OCI-LY7 (cell line): Measurements from ENCODE around the gene B3GNT9. TPM values are rescaled to one million over a fixed set of nuclear protein-coding genes. Genes with fewer than 3 reads are reported as not detected.
A peak's percentile ranks its signal among the peaks of the same experiment; 100 is the strongest.

Experiments used
- BruUV-seq: library from RNA; stranded (reverse); fragments of 400-500 nt; replicated peaks from 2 replicates; lab custom pipeline; 2021; lab: Mats Ljungman, UMichigan
- CTCF ChIA-PET: fragments of 300-600 bp; sonication (Branson Sonifier 250); formaldehyde crosslinking; loops from one replicate; lab custom pipeline; 2022; ENCODE audit warnings: antibody characterized with exemption; ENCODE audit not compliant: unreplicated experiment; lab: Charles Lee
- POLR2A ChIA-PET: fragments of 300-600 bp; sonication (Branson Sonifier 250); formaldehyde crosslinking; loops from one replicate; lab custom pipeline; 2022; ENCODE audit warnings: antibody characterized with exemption; lab: Charles Lee
- DNase-seq: peaks from one replicate; pipeline ENCODE4 v3.0.0-alpha.2; 2015; ENCODE audit warnings: low spot score
- H2AFZ ChIP-seq: fragments of 200-600 bp; sonication (generic), shearing (Covaris generic); 2 replicates; pipeline ENCODE4 v1.6.1; 2014; ENCODE audit warnings: mild to moderate bottlenecking, antibody characterized with exemption, low read length, moderate library complexity
- H3K27ac ChIP-seq: fragments of 200-600 bp; sonication (generic); 2 replicates; pipeline ENCODE4 v1.5.1; 2014; ENCODE audit warnings: mixed run types, low read depth, mild to moderate bottlenecking, moderate library complexity, low read length, inconsistent platforms; ENCODE audit not compliant: poor library complexity, severe bottlenecking
- H3K36me3 ChIP-seq: fragments of 200-600 bp; sonication (generic); 2 replicates; pipeline ENCODE4 v1.6.1; 2014; ENCODE audit warnings: mild to moderate bottlenecking, antibody characterized with exemption, low read length, moderate library complexity, mixed read lengths; ENCODE audit not compliant: insufficient read depth
- H3K4me1 ChIP-seq: fragments of 200-600 bp; sonication (generic); 2 replicates; pipeline ENCODE4 v1.5.1; 2014; ENCODE audit warnings: mild to moderate bottlenecking, low read length; ENCODE audit not compliant: insufficient read depth, poor library complexity, severe bottlenecking
- H3K4me2 ChIP-seq: fragments of 200-600 bp; sonication (generic); 2 replicates; pipeline ENCODE4 v1.6.1; 2014; ENCODE audit warnings: mild to moderate bottlenecking, low read length
- H3K4me3 ChIP-seq: fragments of 200-600 bp; sonication (generic); 2 replicates; pipeline ENCODE4 v1.5.1; 2014; ENCODE audit warnings: mild to moderate bottlenecking, low read depth, low read length; ENCODE audit not compliant: poor library complexity, severe bottlenecking
- H3K79me2 ChIP-seq: fragments of 200-600 bp; sonication (generic); 2 replicates; pipeline ENCODE4 v1.6.1; 2016; ENCODE audit warnings: low read depth, mild to moderate bottlenecking, low read length, moderate library complexity, mixed read lengths; ENCODE audit not compliant: insufficient read depth
- H3K9me2 ChIP-seq: fragments of 200-600 bp; sonication (generic); 2 replicates; pipeline ENCODE4 v1.6.1; 2016; ENCODE audit warnings: mild to moderate bottlenecking, low read length, mixed read lengths; ENCODE audit not compliant: insufficient read depth
- H3K9me3 ChIP-seq: fragments of 200-600 bp; sonication (generic); 2 replicates; pipeline ENCODE4 v1.6.1; 2014; ENCODE audit warnings: mild to moderate bottlenecking, mixed run types, low read length, mixed read lengths
- H4K20me1 ChIP-seq: fragments of 200-600 bp; sonication (generic); 2 replicates; pipeline ENCODE4 v1.6.1; 2014; ENCODE audit warnings: mild to moderate bottlenecking, antibody characterized with exemption, low read length, moderate library complexity, mixed read lengths; ENCODE audit not compliant: insufficient read depth
- EZH2phosphoT487 ChIP-seq: fragments of 200-600 bp; sonication (generic); IDR thresholded peaks from 2 replicates; pipeline ENCODE4 v1.6.1; 2018; ENCODE audit warnings: low read depth, borderline replicate concordance, mild to moderate bottlenecking, mixed run types, antibody characterized with exemption, low read length, moderate library complexity, mixed read lengths
- intact Hi-C: fragments of 100-400 bp; cut with micrococcal nuclease; formaldehyde crosslinking; loops from one replicate; pipeline ENCODE4 v1.10.0; 2022; ENCODE audit not compliant: unreplicated experiment
- total RNA-seq, 2 experiments: library from RNA; depleted of rRNA in 1 of 2; stranded (reverse); fragments of >200 nt in 1 of 2; shearing (Covaris generic) in 1 of 2; gene quantifications; 2 replicates each; pipeline ENCODE4 v1.2.3, GENCODE V29; 2014 to 2022
- TF ChIP-seq, protein P1 (sequence below): fragments of 200-600 bp; sonication (generic); conservative IDR thresholded peaks from 2 replicates; pipeline ENCODE4 v1.5.1; 2014; ENCODE audit warnings: mild to moderate bottlenecking, antibody characterized with exemption, low read length, moderate library complexity, mixed read lengths

Gene B3GNT9
- total RNA-seq, 2 experiments from 2014 or later, result 1.1 to 2.7 TPM

DNA sequence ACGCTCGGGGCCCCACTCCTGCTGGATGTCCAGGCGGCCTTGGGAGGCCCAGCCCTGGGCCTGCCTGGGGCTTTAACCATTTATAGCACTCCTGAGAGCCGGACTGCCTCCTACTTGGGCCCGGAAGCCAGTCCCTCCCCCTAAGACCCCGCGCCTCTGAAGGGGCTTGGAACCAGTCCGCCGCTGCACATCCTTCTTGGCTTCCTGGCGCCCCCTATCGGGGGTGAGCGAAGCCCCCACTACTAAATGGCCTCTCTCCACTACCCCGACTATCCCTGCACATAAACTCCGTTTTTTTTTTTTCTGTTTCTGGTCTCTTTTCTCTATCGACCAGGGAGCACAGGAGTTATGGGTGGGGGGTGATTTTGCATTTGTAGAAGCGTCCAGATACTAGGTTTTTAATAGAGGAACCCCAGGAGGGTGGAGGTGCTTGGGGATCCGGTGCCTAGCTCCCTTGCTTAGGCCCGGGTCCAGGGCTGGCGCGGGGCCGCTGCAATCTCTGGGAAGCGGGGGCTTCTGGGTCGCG is 18.9 kb upstream of the B3GNT9 start:
- POLR2A ChIA-PET, result interaction anchor here (0.6 to 0.7 kb wide), 2 partner anchors 24 to 51 kb away, joined by 4 read pairs; no protein-coding TSS in a partner anchor
- Histone ChIP-seq H3K9me3 (no peaks in the 10 kb centered on the region), H3K36me3 (no peaks in the 10 kb centered on the region), H3K4me3 (peak overlapping the region; percentile 38), H3K4me1 (peaks cover 23% of the 10 kb centered on the region), H3K4me2 (peak overlapping the region; percentile 52), H3K79me2 (no peaks in the 10 kb centered on the region), H3K27ac (no peak overlapping the region), H3K9me2 (no peaks in the 10 kb centered on the region), H2AFZ (no peak overlapping the region), H4K20me1 (no peaks in the 10 kb centered on the region)
- BruUV-seq, result no TSS peak
- CTCF ChIA-PET, result no interaction called here
- peak; percentile 58 for DNase-seq
- intact Hi-C loops, result no loop called here
- no peak for TF ChIP-seq EZH2phosphoT487
- TF ChIP-seq, protein P1, sequence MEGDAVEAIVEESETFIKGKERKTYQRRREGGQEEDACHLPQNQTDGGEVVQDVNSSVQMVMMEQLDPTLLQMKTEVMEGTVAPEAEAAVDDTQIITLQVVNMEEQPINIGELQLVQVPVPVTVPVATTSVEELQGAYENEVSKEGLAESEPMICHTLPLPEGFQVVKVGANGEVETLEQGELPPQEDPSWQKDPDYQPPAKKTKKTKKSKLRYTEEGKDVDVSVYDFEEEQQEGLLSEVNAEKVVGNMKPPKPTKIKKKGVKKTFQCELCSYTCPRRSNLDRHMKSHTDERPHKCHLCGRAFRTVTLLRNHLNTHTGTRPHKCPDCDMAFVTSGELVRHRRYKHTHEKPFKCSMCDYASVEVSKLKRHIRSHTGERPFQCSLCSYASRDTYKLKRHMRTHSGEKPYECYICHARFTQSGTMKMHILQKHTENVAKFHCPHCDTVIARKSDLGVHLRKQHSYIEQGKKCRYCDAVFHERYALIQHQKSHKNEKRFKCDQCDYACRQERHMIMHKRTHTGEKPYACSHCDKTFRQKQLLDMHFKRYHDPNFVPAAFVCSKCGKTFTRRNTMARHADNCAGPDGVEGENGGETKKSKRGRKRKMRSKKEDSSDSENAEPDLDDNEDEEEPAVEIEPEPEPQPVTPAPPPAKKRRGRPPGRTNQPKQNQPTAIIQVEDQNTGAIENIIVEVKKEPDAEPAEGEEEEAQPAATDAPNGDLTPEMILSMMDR, result peak; percentile 88

DNA sequence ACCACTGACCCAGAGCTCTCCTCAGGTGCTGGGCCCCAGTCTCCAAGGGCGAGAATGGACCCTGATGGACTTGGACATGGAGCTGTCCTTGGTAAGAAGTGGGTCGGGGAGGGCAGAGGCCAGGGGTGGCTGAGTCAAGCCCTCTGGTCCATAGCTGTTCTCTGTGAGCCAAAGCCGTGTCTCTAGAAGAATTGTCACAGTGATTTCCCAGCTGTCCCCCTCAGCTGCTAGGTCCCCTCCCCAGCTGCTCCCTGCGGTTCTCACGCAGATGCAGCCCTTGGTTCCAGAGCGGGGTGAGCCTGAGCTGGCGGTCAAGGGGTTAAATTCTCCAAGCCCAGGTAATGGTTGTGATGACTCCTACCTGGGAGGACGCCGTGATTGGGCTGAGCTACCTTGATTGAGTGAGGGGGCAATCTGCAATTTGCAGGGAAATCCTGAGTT is 18.2 kb upstream of the B3GNT9 start:
- Histone ChIP-seq H2AFZ (no peak overlapping the region), H3K4me3 (no peak overlapping the region), H3K79me2 (no peaks in the 10 kb centered on the region), H3K9me2 (no peaks in the 10 kb centered on the region), H3K36me3 (no peaks in the 10 kb centered on the region), H3K4me1 (peaks cover 17% of the 10 kb centered on the region), H3K4me2 (no peak overlapping the region), H3K9me3 (no peaks in the 10 kb centered on the region), H4K20me1 (no peaks in the 10 kb centered on the region), H3K27ac (no peak overlapping the region)
- no TSS peak for BruUV-seq
- TF ChIP-seq, protein P1, result no peak
- intact Hi-C loops, result no loop called here
- ChIA-PET POLR2A (interaction anchor here (0.6 kb wide), 1 partner anchor 52 kb away, joined by 4 read pairs; no protein-coding TSS in a partner anchor), CTCF (no interaction called here)
- no peak for DNase-seq

DNA sequence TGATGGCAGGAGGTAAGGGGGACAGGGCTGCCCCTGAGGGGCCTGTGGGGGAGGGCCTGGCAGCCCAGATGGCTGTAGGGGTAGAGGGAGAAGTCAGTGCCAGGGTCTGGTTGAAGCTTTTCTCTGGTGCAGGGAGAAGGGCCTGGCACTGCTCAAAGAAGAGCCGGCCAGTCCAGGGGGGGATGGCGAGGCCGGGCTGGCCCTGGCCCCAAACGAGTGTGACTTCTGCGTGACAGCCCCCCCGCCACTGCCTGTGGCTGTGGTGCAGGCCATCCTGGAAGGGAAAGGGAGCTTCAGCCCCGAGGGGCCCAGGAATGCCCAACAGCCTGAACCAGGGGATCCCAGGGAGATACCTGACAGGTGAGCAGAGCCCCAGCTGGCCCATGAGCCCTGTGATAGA is 16.8 kb upstream of the B3GNT9 start:
- H3K4me3 ChIP-seq, result no peak overlapping the region
- no peaks in the 10 kb centered on the region for H3K9me2 ChIP-seq
- no peaks in the 10 kb centered on the region for H3K36me3 ChIP-seq
- no peaks in the 10 kb centered on the region for H4K20me1 ChIP-seq
- intact Hi-C loops, result no loop called here
- no peak for DNase-seq
- H3K4me2 ChIP-seq, result no peak overlapping the region
- no peaks in the 10 kb centered on the region for H3K79me2 ChIP-seq
- TF ChIP-seq, protein P1, result no peak
- TF ChIP-seq EZH2phosphoT487, result no peak
- POLR2A ChIA-PET, result no interaction called here
- no peak overlapping the region for H2AFZ ChIP-seq
- H3K27ac ChIP-seq, result no peak overlapping the region
- H3K9me3 ChIP-seq, result no peaks in the 10 kb centered on the region
- no TSS peak for BruUV-seq
- H3K4me1 ChIP-seq, result peaks cover 12% of the 10 kb centered on the region
- CTCF ChIA-PET, result interaction anchor here (1.0 kb wide), 1 partner anchor 9 kb away, joined by 7 read pairs; no protein-coding TSS in a partner anchor
